ENCODE measurements around the gene PRXL2A. TPM values are rescaled to one million over a fixed set of nuclear protein-coding genes. Genes with fewer than 3 reads are reported as not detected.
"Not testable (repeated sequence)": the region's sequence is repeated elsewhere in the genome, so short reads cannot be mapped to it uniquely, and the experiment has no call there.

Gene PRXL2A
- total RNA-seq, 1 donor = 5.1 TPM

GRCh38 chr10:80415734-80416478 is 7.6 kb downstream of the PRXL2A start:
- H4K20me1 ChIP-seq (ENCODE audit: insufficient read depth, low read length) = no peaks in the 10 kb centered on the region
- H3K9me3 ChIP-seq (ENCODE audit: low read depth, low read length) = no peaks in the 10 kb centered on the region
- no peaks in the 10 kb centered on the region for H3K79me2 ChIP-seq (ENCODE audit: insufficient read depth, low read length)
- no peaks in the 10 kb centered on the region for H3K27me3 ChIP-seq (ENCODE audit: insufficient read depth, low read length)
- DNase-seq (ENCODE audit: insufficient read length, low spot score, missing footprints) = no peak
- no peak overlapping the region for H3K4me2 ChIP-seq (ENCODE audit: insufficient read depth, low read length)
- TF ChIP-seq CTCF (IDR thresholded peaks at IDR 0.05; ENCODE audit: extremely low read depth, low read depth, low read length) = no peak
- H3K4me1 ChIP-seq (ENCODE audit: insufficient read depth, low read length) = no peaks in the 10 kb centered on the region
- no peak overlapping the region for H2AFZ ChIP-seq (ENCODE audit: low read length)
- no peak overlapping the region for H3K4me3 ChIP-seq (ENCODE audit: insufficient read depth, low read length)
- H3K27ac ChIP-seq (ENCODE audit: low read depth, low read length) = no peak overlapping the region
- H3K36me3 ChIP-seq (ENCODE audit: insufficient read depth, low read length) = no peaks in the 10 kb centered on the region

GRCh38 chr10:80416479-80417098 is 8.2 kb downstream of the PRXL2A start:
- Histone ChIP-seq H3K4me2 (ENCODE audit: insufficient read depth, low read length) (no peak overlapping the region), H2AFZ (ENCODE audit: low read length) (no peak overlapping the region), H3K4me3 (ENCODE audit: insufficient read depth, low read length) (no peak overlapping the region), H3K4me1 (ENCODE audit: insufficient read depth, low read length) (no peaks in the 10 kb centered on the region), H3K79me2 (ENCODE audit: insufficient read depth, low read length) (no peaks in the 10 kb centered on the region), H4K20me1 (ENCODE audit: insufficient read depth, low read length) (no peaks in the 10 kb centered on the region), H3K9me3 (ENCODE audit: low read depth, low read length) (no peaks in the 10 kb centered on the region), H3K27me3 (ENCODE audit: insufficient read depth, low read length) (no peaks in the 10 kb centered on the region), H3K36me3 (ENCODE audit: insufficient read depth, low read length) (no peaks in the 10 kb centered on the region), H3K27ac (ENCODE audit: low read depth, low read length) (no peak overlapping the region)
- DNase-seq (ENCODE audit: insufficient read length, low spot score, missing footprints) = no peak
- no peak for TF ChIP-seq CTCF (IDR thresholded peaks at IDR 0.05; ENCODE audit: extremely low read depth, low read depth, low read length)

- H2AFZ ChIP-seq (ENCODE audit: low read length); H3K4me1 ChIP-seq (ENCODE audit: insufficient read depth, low read length); H3K27me3 ChIP-seq (ENCODE audit: insufficient read depth, low read length); H3K4me3 ChIP-seq (ENCODE audit: insufficient read depth, low read length); H3K9me3 ChIP-seq (ENCODE audit: low read depth, low read length); H3K4me2 ChIP-seq (ENCODE audit: insufficient read depth, low read length); H3K36me3 ChIP-seq (ENCODE audit: insufficient read depth, low read length); H3K27ac ChIP-seq (ENCODE audit: low read depth, low read length); H3K79me2 ChIP-seq (ENCODE audit: insufficient read depth, low read length); DNase-seq (ENCODE audit: insufficient read length, low spot score, missing footprints); H4K20me1 ChIP-seq (ENCODE audit: insufficient read depth, low read length): not testable (repeated sequence)
Measured at GRCh38 chr10:80417256-80417655, 8.9 kb downstream of the PRXL2A start.

- no peak overlapping the region for H3K27ac ChIP-seq (ENCODE audit: low read depth, low read length)
- H3K36me3 ChIP-seq (ENCODE audit: insufficient read depth, low read length) = no peaks in the 10 kb centered on the region
- no peak overlapping the region for H3K4me2 ChIP-seq (ENCODE audit: insufficient read depth, low read length)
- H3K4me3 ChIP-seq (ENCODE audit: insufficient read depth, low read length) = no peak overlapping the region
- TF ChIP-seq CTCF (IDR thresholded peaks at IDR 0.05; ENCODE audit: extremely low read depth, low read depth, low read length) = no peak
- no peaks in the 10 kb centered on the region for H3K9me3 ChIP-seq (ENCODE audit: low read depth, low read length)
- no peak overlapping the region for H2AFZ ChIP-seq (ENCODE audit: low read length)
- no peaks in the 10 kb centered on the region for H3K79me2 ChIP-seq (ENCODE audit: insufficient read depth, low read length)
- H3K27me3 ChIP-seq (ENCODE audit: insufficient read depth, low read length) = no peaks in the 10 kb centered on the region
- H3K4me1 ChIP-seq (ENCODE audit: insufficient read depth, low read length) = no peaks in the 10 kb centered on the region
- DNase-seq (ENCODE audit: insufficient read length, low spot score, missing footprints) = no peak
- no peaks in the 10 kb centered on the region for H4K20me1 ChIP-seq (ENCODE audit: insufficient read depth, low read length)
Measured at GRCh38 chr10:80421050-80421706, 12.8 kb downstream of the PRXL2A start.
